BE2C (cell line): ENCODE data around the gene EEF1AKMT3.

Experiments used
- DNase-seq: peaks from one replicate; pipeline ENCODE4 v3.0.0-alpha.2; 2020
- H3K27me3 ChIP-seq: fragments of 250-450 bp; sonication (Bioruptor Pico); 2 replicates; pipeline ENCODE4 v1.5.1; 2020; ENCODE audit warnings: mild to moderate bottlenecking
- H3K36me3 ChIP-seq: fragments of 250-450 bp; sonication (Bioruptor Pico); 2 replicates; pipeline ENCODE4 v1.5.1; 2020; ENCODE audit warnings: mild to moderate bottlenecking
- H3K4me1 ChIP-seq: fragments of 250-450 bp; sonication (Bioruptor Pico); 2 replicates; pipeline ENCODE4 v1.5.1; 2020
- H3K4me3 ChIP-seq: 2 replicates; pipeline ENCODE4 v1.5.1; 2011; ENCODE audit warnings: low read depth, low read length
- H3K9me3 ChIP-seq: fragments of 250-450 bp; sonication (Bioruptor Pico); 2 replicates; pipeline ENCODE4 v1.5.1; 2020
- CTCF ChIP-seq: IDR thresholded peaks from 2 replicates; pipeline ENCODE4 v1.5.1; 2012; ENCODE audit warnings: mild to moderate bottlenecking, low read depth, low read length

Gene EEF1AKMT3

GRCh38 chr12:57765698-57766463 is 6.5 kb upstream of the EEF1AKMT3 start:
- peaks cover 23% of the 10 kb centered on the region for H3K36me3 ChIP-seq
- no peak for TF ChIP-seq CTCF
- no peaks in the 10 kb centered on the region for H3K9me3 ChIP-seq
- peak overlapping the region; percentile 41 for H3K4me3 ChIP-seq
- peaks cover 37% of the 10 kb centered on the region for H3K27me3 ChIP-seq
- peaks cover 5% of the 10 kb centered on the region; the same call in 1 of the 2 replicates for H3K4me1 ChIP-seq
- DNase-seq = no peak

- Histone ChIP-seq H3K27me3 (peaks cover 37% of the 10 kb centered on the region), H3K4me1 (peaks cover 5% of the 10 kb centered on the region; the same call in 1 of the 2 replicates), H3K36me3 (peaks cover 24% of the 10 kb centered on the region), H3K4me3 (peak within 1 kb of the TSS; percentile 2), H3K9me3 (no peaks in the 10 kb centered on the region)
- DNase-seq = peak; percentile 46
- TF ChIP-seq CTCF = no peak
Observed at GRCh38 chr12:57766464-57767304, 5.7 kb upstream of the EEF1AKMT3 start, which contains the start of gene CYP27B1. CYP27B1 (minus strand) TSS chr12:57767078; CDS start chr12:57767041, 37 bp downstream.

- H3K9me3 ChIP-seq = no peaks in the 10 kb centered on the region
- H3K4me3 ChIP-seq = no peak overlapping the region
- peaks cover 5% of the 10 kb centered on the region; the same call in 1 of the 2 replicates for H3K4me1 ChIP-seq
- no peak for DNase-seq
- no peak for TF ChIP-seq CTCF
- H3K36me3 ChIP-seq = peaks cover 24% of the 10 kb centered on the region
- peaks cover 37% of the 10 kb centered on the region for H3K27me3 ChIP-seq
Observed at GRCh38 chr12:57767305-57767698, 5.1 kb upstream of the EEF1AKMT3 start.

GRCh38 chr12:57767876-57768275 is 4.5 kb upstream of the EEF1AKMT3 start:
- Histone ChIP-seq H3K9me3 (no peaks in the 10 kb centered on the region), H3K4me1 (peaks cover 5% of the 10 kb centered on the region; the same call in 1 of the 2 replicates), H3K36me3 (peaks cover 24% of the 10 kb centered on the region), H3K4me3 (no peak overlapping the region), H3K27me3 (peaks cover 37% of the 10 kb centered on the region)
- DNase-seq = no peak
- TF ChIP-seq CTCF = no peak

- H3K9me3 ChIP-seq = no peaks in the 10 kb centered on the region
- peaks cover 24% of the 10 kb centered on the region for H3K36me3 ChIP-seq
- no peak overlapping the region for H3K4me3 ChIP-seq
- H3K27me3 ChIP-seq = peaks cover 25% of the 10 kb centered on the region
- H3K4me1 ChIP-seq = peaks cover 5% of the 10 kb centered on the region; the same call in 1 of the 2 replicates
- DNase-seq = no peak
- TF ChIP-seq CTCF = no peak
Observed at GRCh38 chr12:57769594-57769993, 2.8 kb upstream of the EEF1AKMT3 start.
